SK-N-SH (cell line): ENCODE data around the gene KIRREL1. TPM values are rescaled to one million over a fixed set of nuclear protein-coding genes. Genes with fewer than 3 reads are reported as not detected.

ENCODE experiments used
- CTCF ChIA-PET: fragments of 300-600, 350-600 bp; formaldehyde crosslinking; extraction: SDS; loops from one replicate; lab custom pipeline; 2021; lab: Yijun Ruan, JAX
- POLR2A ChIA-PET: fragments of 350-600 bp; sonication (Branson Sonifier 250); formaldehyde crosslinking; extraction: SDS; loops from one replicate; lab custom pipeline; 2020; ENCODE audit warnings: antibody characterized with exemption, inconsistent platforms; lab: Yijun Ruan, JAX
- DNase-seq: peaks from one replicate; pipeline ENCODE4 v3.0.0; 2012
- H2AFZ ChIP-seq: fragments of 200-600 bp; sonication (generic); 2 replicates; pipeline ENCODE4 v1.8.1; 2016; ENCODE audit warnings: antibody characterized with exemption, mild to moderate bottlenecking, low read depth
- H3F3A ChIP-seq: fragments of 200-600 bp; sonication (generic); replicated peaks from 2 replicates; pipeline ENCODE3; 2016; ENCODE audit warnings: antibody characterized with exemption, mild to moderate bottlenecking; ENCODE audit not compliant: insufficient read depth
- H3K27ac ChIP-seq, 2 experiments: fragments of 200-500 bp in 1 of 2; fragments of 200-600 bp in 1 of 2; sonication (Bioruptor generic) in 1 of 2; sonication (generic), shearing (Covaris generic) in 1 of 2; 2 replicates each; pipeline versions ENCODE4 v1.5.1 to v1.6.1; 2014 to 2016; ENCODE audit warnings: low read depth in 2 of 2, inconsistent platforms in 1 of 2, low read length in 1 of 2, mild to moderate bottlenecking in 1 of 2, mixed read lengths in 1 of 2
- H3K27me3 ChIP-seq: fragments of 200-600 bp; sonication (generic), shearing (Covaris generic); 2 replicates; pipeline ENCODE4 v1.6.1; 2016; ENCODE audit warnings: mixed run types; ENCODE audit not compliant: insufficient read depth
- H3K36me3 ChIP-seq, 2 experiments: fragments of 200-500 bp in 1 of 2; fragments of 200-600 bp in 1 of 2; sonication (Bioruptor generic) in 1 of 2; sonication (generic) in 1 of 2; replicated peaks in 1 of 2; 2 replicates each; pipeline versions ENCODE3 to v1.5.1; 2014 to 2016; ENCODE audit warnings: low read length in 1 of 2, mild to moderate bottlenecking in 1 of 2; ENCODE audit not compliant: insufficient read depth in 2 of 2, control insufficient read depth in 1 of 2
- H3K4me1 ChIP-seq, 2 experiments: fragments of 200-500 bp in 1 of 2; fragments of 200-600 bp in 1 of 2; sonication (Bioruptor generic) in 1 of 2; sonication (generic), shearing (Covaris generic) in 1 of 2; 2 replicates each; pipeline versions ENCODE4 v1.5.1 to v1.6.1; 2014 to 2016; ENCODE audit warnings: low read depth in 1 of 2, low read length in 1 of 2, mixed run types in 1 of 2; ENCODE audit not compliant: insufficient read depth in 2 of 2, control insufficient read depth in 1 of 2
- H3K4me2 ChIP-seq: fragments of 200-600 bp; sonication (generic), shearing (Covaris generic); 2 replicates; pipeline ENCODE4 v1.6.1; 2017; ENCODE audit warnings: mixed run types
- H3K4me3 ChIP-seq, 2 experiments: fragments of 200-500 bp in 1 of 2; fragments of 200-600 bp in 1 of 2; sonication (Bioruptor generic) in 1 of 2; sonication (generic), shearing (Covaris generic) in 1 of 2; 2 replicates each; pipeline versions ENCODE4 v1.5.1 to v1.8.1; 2014 to 2016; ENCODE audit warnings: low read depth in 2 of 2, inconsistent platforms in 1 of 2, low read length in 1 of 2, mild to moderate bottlenecking in 1 of 2, mixed read lengths in 1 of 2, moderate library complexity in 1 of 2
- H3K79me2 ChIP-seq: fragments of 200-600 bp; sonication (generic); 2 replicates; pipeline ENCODE4 v1.8.1; 2017; ENCODE audit warnings: mild to moderate bottlenecking; ENCODE audit not compliant: insufficient read depth
- H3K9ac ChIP-seq: fragments of 200-600 bp; sonication (generic); 2 replicates; pipeline ENCODE4 v1.6.1; 2017; ENCODE audit warnings: mixed run types
- H3K9me2 ChIP-seq: fragments of 200-600 bp; sonication (generic); 2 replicates; pipeline ENCODE4 v1.6.1; 2017; ENCODE audit warnings: mixed run types
- H3K9me3 ChIP-seq: fragments of 200-600 bp; sonication (generic); 2 replicates; pipeline ENCODE4 v1.6.1; 2017; ENCODE audit warnings: mixed run types, mild to moderate bottlenecking, moderate library complexity
- H4K20me1 ChIP-seq: fragments of 200-600 bp; sonication (generic); 2 replicates; pipeline ENCODE4 v1.6.1; 2017; ENCODE audit warnings: mild to moderate bottlenecking, mixed run types; ENCODE audit not compliant: insufficient read depth
- CHD2 ChIP-seq: fragments of 150-350 bp; IDR thresholded peaks from 2 replicates; pipeline ENCODE4 v1.6.1; 2018; ENCODE audit warnings: low read length; ENCODE audit not compliant: partially characterized antibody
- ELF1 ChIP-seq: IDR thresholded peaks from 2 replicates; pipeline ENCODE4 v1.4.0; 2012
- FOXM1 ChIP-seq: IDR thresholded peaks from 2 replicates; pipeline ENCODE4 v1.4.0; 2012; ENCODE audit warnings: low read depth, mild to moderate bottlenecking
- JUND ChIP-seq: IDR thresholded peaks from 2 replicates; pipeline ENCODE4 v1.4.0; 2012
- MEF2A ChIP-seq: IDR thresholded peaks from 2 replicates; pipeline ENCODE4 v1.4.0; 2012; ENCODE audit warnings: low read depth, borderline replicate concordance
- MXI1 ChIP-seq: IDR thresholded peaks from 2 replicates; pipeline ENCODE4 v1.6.1; 2012; ENCODE audit warnings: mild to moderate bottlenecking, low read depth, low read length, improper control_type of control experiment
- NFIC ChIP-seq: IDR thresholded peaks from 2 replicates; pipeline ENCODE4 v1.4.0; 2012; ENCODE audit warnings: borderline replicate concordance
- NRF1 ChIP-seq: IDR thresholded peaks from 2 replicates; pipeline ENCODE4 v1.6.1; 2012; ENCODE audit warnings: low read depth, mild to moderate bottlenecking, low read length
- RAD21 ChIP-seq: IDR thresholded peaks from 2 replicates; pipeline ENCODE4 v1.6.1; 2012; ENCODE audit warnings: mild to moderate bottlenecking, low read length
- RFX5 ChIP-seq: IDR thresholded peaks from 2 replicates; pipeline ENCODE4 v1.6.1; 2012; ENCODE audit warnings: mild to moderate bottlenecking, improper control_type of control experiment, low read length
- RXRA ChIP-seq: IDR thresholded peaks from 2 replicates; pipeline ENCODE4 v1.4.0; 2012; ENCODE audit warnings: low read depth, mild to moderate bottlenecking, borderline replicate concordance
- SMC3 ChIP-seq: IDR thresholded peaks from 2 replicates; pipeline ENCODE4 v1.6.1; 2012; ENCODE audit warnings: low read depth, low read length, improper control_type of control experiment
- TAF1 ChIP-seq: IDR thresholded peaks from 2 replicates; pipeline ENCODE4 v1.6.1; 2012; ENCODE audit warnings: low read depth, mild to moderate bottlenecking, low read length, moderate library complexity, borderline replicate concordance
- TCF12 ChIP-seq: IDR thresholded peaks from 2 replicates; pipeline ENCODE4 v1.4.0; 2012
- TEAD4 ChIP-seq: IDR thresholded peaks from 2 replicates; pipeline ENCODE4 v1.4.0; 2012; ENCODE audit warnings: mild to moderate bottlenecking, borderline replicate concordance; ENCODE audit not compliant: insufficient read depth
- USF1 ChIP-seq: IDR thresholded peaks from 2 replicates; pipeline ENCODE4 v1.4.0; 2012; ENCODE audit warnings: low read depth, borderline replicate concordance
- WGBS: methylation state at CpG from one replicate; pipeline ENCODE4 v1.1.6; 2017; ENCODE audit warnings: low lambda C conversion rate; 5-methylcytosine and 5-hydroxymethylcytosine counted together
- polyA plus RNA-seq, 3 experiments: library from polyadenylated mRNA; depleted of rRNA; stranded (reverse); fragments of >200 nt; gene quantifications; 2 replicates each; pipeline ENCODE4 v1.2.3, GENCODE V29; 2012
- TF ChIP-seq, protein P1 (sequence below): fragments of 150-350 bp; IDR thresholded peaks from 2 replicates; pipeline ENCODE4 v1.6.1; 2017; ENCODE audit warnings: antibody characterized with exemption, low read length, low read depth, borderline replicate concordance
- TF ChIP-seq, protein P2 (sequence below): IDR thresholded peaks from 2 replicates; pipeline ENCODE4 v1.4.0; 2012; ENCODE audit warnings: low read depth
- TF ChIP-seq, protein P3 (sequence below): IDR thresholded peaks from 2 replicates; pipeline ENCODE4 v1.6.1; 2012; ENCODE audit warnings: mild to moderate bottlenecking, low read depth, low read length, moderate library complexity

KIRREL1 gene
- polyA plus RNA-seq, 1 of the 3 experiments (the other 2 are of a cell fraction), result 47.8 TPM

DNA sequence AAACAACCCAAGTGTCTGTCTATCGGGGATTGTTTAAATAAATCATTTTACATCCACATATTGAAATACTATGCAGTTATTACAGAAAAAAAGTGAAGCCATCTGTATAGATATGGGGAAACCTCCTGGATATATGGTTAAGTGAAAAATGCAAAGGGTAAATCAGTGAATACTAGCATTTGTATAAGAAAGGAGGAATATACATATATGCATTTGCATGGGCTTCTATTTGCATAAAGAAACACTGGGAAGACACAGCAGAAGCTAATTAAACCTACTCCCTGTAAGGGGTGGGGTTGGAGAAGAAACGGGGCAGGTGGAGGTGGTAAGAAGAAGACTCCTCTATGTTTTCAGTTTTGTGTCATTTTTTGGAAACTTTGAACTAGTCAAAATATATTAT is 16.6 kb upstream of the KIRREL1 start (continued):
- TF ChIP-seq, protein P1, sequence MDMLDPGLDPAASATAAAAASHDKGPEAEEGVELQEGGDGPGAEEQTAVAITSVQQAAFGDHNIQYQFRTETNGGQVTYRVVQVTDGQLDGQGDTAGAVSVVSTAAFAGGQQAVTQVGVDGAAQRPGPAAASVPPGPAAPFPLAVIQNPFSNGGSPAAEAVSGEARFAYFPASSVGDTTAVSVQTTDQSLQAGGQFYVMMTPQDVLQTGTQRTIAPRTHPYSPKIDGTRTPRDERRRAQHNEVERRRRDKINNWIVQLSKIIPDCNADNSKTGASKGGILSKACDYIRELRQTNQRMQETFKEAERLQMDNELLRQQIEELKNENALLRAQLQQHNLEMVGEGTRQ, result no peak

- Histone ChIP-seq H3K27ac (no peak overlapping the region), H3K4me2 (no peak overlapping the region), H3F3A (no peaks in the 10 kb centered on the region), H3K79me2 (no peaks in the 10 kb centered on the region), H2AFZ (no peak overlapping the region), H3K4me3 (no peak overlapping the region), H3K27me3 (peaks cover 8% of the 10 kb centered on the region; the same call in 1 of the 2 replicates), H3K4me1 (peaks cover 0 to 7% of the 10 kb centered on the region in 2 experiments; a peak in 1 of 4 replicates), H3K36me3 (no peaks in the 10 kb centered on the region), H3K9me2 (no peaks in the 10 kb centered on the region), H3K9ac (no peak overlapping the region), H3K9me3 (no peaks in the 10 kb centered on the region), H4K20me1 (no peaks in the 10 kb centered on the region)
- ChIA-PET CTCF (interaction anchor here (1.3 to 3.5 kb wide), 3 partner anchors 13 to 20 kb away, joined by 3 to 17 read pairs (median 5); no protein-coding TSS in a partner anchor), POLR2A (no interaction called here)
- TF ChIP-seq, protein P2, sequence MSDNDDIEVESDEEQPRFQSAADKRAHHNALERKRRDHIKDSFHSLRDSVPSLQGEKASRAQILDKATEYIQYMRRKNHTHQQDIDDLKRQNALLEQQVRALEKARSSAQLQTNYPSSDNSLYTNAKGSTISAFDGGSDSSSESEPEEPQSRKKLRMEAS, result no peak
- no peak for TF ChIP-seq CHD2
- no peak for TF ChIP-seq FOXM1
- no peak for TF ChIP-seq SMC3
- no peak for TF ChIP-seq TEAD4
- no peak for TF ChIP-seq RFX5
- no peak for TF ChIP-seq NFIC
- TF ChIP-seq TAF1, result no peak
- TF ChIP-seq JUND, result no peak
- TF ChIP-seq, protein P3, sequence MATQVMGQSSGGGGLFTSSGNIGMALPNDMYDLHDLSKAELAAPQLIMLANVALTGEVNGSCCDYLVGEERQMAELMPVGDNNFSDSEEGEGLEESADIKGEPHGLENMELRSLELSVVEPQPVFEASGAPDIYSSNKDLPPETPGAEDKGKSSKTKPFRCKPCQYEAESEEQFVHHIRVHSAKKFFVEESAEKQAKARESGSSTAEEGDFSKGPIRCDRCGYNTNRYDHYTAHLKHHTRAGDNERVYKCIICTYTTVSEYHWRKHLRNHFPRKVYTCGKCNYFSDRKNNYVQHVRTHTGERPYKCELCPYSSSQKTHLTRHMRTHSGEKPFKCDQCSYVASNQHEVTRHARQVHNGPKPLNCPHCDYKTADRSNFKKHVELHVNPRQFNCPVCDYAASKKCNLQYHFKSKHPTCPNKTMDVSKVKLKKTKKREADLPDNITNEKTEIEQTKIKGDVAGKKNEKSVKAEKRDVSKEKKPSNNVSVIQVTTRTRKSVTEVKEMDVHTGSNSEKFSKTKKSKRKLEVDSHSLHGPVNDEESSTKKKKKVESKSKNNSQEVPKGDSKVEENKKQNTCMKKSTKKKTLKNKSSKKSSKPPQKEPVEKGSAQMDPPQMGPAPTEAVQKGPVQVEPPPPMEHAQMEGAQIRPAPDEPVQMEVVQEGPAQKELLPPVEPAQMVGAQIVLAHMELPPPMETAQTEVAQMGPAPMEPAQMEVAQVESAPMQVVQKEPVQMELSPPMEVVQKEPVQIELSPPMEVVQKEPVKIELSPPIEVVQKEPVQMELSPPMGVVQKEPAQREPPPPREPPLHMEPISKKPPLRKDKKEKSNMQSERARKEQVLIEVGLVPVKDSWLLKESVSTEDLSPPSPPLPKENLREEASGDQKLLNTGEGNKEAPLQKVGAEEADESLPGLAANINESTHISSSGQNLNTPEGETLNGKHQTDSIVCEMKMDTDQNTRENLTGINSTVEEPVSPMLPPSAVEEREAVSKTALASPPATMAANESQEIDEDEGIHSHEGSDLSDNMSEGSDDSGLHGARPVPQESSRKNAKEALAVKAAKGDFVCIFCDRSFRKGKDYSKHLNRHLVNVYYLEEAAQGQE, result no peak
- TF ChIP-seq MXI1, result no peak
- TF ChIP-seq RAD21, result no peak
- no peak for TF ChIP-seq NRF1
- no peak for TF ChIP-seq USF1
- TF ChIP-seq MEF2A, result no peak
- TF ChIP-seq ELF1, result no peak
- no peak for TF ChIP-seq TCF12
- no peak for TF ChIP-seq RXRA
- DNase-seq, result peak; percentile 15
- WGBS, result 61% methylated on average over 20 of the region's 38 CpGs
Observed at GRCh38 chr1:157978586-157979403, 14.7 kb upstream of the KIRREL1 start.
